EH (cell line): ENCODE measurements around the gene MT1E.
A peak's percentile ranks its signal among the peaks of the same experiment; 100 is the strongest.
"Not testable (repeated sequence)": the region's sequence is repeated elsewhere in the genome, so short reads cannot be mapped to it uniquely, and the experiment has no call there.

Source experiments
- DNase-seq: peaks from one replicate; pipeline ENCODE4 v3.0.0-alpha.2; 2015; ENCODE audit warnings: low read depth

MT1E gene

DNA sequence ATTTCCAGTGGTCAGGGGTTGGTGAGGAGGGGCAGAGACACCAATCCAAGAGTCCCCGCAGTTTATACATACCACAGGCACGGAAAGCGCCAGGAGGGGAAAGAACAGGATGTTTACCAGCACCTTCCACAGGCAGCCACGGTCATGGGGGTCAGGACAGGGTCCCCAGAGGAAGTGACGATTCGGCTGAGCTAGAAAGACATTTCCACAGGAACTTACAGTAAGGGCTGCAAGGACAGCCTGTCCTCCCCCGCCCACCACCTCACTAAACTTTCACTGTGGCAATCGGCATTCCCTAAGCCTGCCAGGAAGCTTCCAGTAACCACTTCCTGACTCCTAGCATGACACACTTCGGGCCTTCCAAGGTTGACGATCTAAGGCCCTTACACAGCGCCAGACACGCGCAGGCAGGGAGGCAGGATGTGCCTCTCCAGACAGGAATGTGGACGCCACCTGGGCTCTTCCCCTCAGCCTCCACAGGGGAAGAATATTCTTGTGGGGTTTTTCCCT, 18.4 kb upstream of the MT1E start:
- DNase-seq = peak; percentile 98

DNA sequence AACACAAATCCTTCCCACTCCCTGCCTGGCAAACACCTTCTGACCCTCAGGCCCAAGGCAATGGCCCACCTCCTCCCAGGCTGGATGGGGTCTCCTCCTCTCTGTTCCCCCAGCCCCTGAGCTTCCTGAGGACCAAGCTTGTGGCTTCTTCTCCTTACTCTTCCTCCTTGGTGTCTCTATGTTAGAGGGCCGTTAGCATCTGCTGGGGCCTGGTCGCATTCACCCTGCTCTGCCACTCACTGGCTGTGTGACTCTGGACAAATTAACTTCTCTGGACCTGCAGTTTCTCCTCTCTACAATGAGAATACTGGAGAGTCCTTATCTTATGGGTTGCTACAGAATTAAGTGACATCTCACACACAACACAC, 17.9 kb upstream of the MT1E start:
- no peak for DNase-seq

DNA sequence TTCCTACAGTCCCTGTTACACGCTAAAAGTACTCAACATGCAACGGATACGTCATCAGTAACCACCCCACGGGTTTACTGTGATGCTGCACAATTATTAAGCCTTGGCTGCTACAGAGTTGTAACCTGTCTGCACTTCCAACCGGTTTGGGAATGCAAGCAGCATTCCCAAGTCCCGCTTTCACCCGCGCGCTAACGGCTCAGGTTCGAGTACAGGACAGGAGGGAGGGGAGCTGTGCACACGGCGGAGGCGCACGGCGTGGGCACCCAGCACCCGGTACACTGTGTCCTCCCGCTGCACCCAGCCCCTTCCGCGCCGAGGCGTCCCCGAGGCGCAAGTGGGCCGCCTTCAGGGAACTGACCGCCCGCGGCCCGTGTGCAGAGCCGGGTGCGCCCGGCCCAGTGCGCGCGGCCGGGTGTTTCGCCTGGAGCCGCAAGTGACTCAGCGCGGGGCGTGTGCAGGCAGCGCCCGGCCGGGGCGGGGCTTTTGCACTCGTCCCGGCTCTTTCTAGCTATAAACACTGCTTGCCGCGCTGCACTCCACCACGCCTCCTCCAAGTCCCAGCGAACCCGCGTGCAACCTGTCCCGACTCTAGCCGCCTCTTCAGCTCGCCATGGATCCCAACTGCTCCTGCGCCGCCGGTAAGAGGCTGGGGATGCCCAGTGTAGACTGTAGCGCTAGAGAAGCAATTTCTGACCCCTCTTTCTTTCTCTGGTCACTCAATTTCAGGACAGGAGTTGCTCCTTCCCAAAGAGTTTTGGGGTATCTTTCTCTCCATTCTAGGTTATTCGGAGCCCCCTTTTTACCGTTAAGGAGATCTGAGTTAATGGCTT, 17.3 kb upstream of the MT1E start, which contains the start of gene MT2A:
Gene MT2A, plus strand, starts transcription at position 542 of the 833 bp plus-strand sequence. Its CDS starts 72 bp downstream, at position 614.
- peak; percentile 97 for DNase-seq

DNA sequence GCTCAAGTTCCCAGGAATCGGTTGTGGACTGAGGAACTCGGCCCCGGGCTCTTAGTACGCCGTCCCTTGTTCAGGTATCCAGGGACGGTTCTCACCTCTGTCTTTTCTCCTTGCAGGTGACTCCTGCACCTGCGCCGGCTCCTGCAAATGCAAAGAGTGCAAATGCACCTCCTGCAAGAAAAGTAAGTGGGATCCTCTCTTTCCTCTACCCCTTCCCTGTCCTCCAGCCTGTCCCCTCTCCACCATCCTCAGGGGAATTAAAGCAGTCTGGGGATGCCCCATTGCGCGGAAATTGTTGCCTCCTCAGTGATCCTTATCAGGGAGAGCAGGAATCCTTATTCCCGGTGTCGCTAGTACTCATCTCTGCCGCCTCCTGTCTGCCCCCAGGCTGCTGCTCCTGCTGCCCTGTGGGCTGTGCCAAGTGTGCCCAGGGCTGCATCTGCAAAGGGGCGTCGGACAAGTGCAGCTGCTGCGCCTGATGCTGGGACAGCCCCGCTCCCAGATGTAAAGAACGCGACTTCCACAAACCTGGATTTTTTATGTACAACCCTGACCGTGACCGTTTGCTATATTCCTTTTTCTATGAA, 16.6 kb upstream of the MT1E start:
- DNase-seq = peak; percentile 42

DNA sequence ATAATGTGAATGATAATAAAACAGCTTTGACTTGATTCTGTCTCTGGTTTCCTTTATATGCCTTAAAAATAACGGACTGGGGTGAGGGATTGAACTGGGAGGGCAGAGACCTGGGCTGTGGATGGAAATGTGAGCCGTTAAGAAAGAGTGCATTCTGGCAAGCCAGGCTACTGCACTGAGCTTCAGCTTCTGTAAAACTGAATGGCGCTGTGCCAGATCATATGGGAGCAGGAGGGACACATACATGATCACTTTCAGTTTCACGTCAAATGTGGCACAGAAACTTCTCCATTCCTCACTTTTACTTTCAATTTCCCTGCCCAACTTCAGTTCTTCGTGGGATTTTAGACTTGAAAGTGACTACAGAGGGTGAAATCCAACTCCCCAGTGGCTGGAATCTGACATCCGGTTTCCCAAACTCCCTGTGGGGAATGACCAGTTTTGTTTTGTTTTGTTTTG, 16.1 kb upstream of the MT1E start:
- peak; percentile 92 for DNase-seq

DNA sequence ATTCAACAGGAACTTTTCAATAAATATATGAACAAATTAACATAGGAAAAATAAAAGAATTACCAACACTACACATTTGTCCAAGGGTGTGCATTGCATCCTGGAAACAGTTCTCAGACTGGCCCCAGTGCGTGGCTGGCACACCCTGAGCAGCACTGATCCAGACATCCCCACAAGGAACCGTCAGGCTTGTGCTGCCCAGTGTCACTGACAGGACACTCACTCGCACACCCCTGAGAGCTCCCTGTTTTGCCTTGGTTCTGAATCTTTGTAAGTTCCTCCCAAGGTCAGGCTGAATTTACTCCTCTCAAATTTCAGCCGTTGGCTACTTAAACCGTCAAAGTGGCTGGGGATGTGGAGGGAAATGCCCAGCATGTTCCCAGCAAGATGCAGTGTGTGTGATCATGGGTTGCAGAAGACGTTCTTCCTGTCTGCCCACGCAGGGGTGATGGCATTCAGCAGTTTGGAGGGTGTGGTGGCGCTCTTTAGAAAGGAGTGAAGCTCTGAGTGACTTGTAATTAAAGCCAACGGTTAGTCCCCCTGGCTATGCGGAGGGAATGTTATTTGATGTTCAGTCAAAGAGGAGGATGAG, 15.5 kb upstream of the MT1E start:
- peak; percentile 89 for DNase-seq

DNA sequence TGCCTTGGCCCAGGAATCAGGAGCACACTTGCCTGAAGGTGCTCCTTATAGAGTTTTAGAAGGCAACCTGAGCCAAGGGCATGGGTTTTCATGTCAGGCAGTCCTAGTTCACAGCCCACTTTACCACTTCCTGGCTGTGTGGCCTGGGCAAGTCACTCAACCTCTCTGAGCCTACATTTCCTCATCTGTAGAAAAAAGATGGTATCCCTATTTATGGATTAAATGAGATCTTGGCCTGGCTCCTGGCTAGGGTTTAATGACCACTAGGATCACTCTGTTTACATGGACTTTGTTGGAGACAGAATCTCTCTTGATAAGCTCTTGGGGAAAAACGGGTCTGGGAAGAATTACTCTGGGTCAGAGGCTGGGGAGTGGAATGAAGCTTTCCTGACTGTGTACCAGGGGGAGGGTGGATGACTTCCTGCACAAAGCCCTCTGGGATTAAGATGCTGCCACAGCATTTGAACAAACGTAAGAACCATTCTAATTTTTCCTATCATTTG, 14.9 kb upstream of the MT1E start:
- peak; percentile 73 for DNase-seq

DNA sequence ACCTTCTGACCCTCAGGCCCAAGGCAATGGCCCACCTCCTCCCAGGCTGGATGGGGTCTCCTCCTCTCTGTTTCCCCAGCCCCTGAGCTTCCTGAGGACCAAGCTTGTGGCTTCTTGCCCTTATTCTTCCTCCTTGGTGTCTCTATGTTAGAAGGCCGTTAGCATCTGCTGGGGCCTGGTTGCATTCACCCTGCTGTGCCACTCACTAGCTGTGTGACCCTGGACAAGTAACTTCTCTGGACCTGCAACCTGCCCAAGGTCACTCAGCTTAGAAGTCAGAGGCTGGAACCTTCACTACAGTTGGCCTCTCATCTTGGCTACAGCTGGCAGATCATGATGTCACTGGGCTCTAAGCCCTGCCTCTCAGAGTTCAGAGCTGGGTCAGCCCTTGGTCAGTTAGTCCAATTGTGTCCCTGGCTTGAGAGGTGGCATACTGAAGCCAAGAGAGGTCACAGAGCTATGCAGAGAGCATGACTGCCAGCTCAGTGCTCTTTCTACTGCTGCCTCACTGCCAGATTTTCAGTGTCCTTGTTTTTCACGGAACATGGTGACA, 14.2 kb upstream of the MT1E start:
- DNase-seq = peak; percentile 64

DNA sequence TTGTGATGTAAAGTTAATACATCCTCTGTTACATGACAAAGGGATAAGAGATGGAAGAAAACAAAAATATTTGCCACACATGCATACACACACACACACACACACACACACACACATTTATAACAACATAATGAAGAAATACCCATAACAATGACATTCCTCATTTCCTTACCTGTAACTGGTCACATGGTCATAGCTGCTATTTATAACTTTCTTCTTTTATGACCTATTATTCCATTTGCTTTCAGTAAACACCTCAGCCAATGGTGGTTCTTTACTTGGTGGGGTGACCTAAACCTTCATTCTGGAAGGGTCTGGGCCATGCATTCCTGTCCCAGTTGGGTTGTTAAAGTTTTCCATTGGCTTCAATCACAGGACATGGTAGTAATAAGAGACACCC, 11.9 kb upstream of the MT1E start:
- DNase-seq = no peak

DNA sequence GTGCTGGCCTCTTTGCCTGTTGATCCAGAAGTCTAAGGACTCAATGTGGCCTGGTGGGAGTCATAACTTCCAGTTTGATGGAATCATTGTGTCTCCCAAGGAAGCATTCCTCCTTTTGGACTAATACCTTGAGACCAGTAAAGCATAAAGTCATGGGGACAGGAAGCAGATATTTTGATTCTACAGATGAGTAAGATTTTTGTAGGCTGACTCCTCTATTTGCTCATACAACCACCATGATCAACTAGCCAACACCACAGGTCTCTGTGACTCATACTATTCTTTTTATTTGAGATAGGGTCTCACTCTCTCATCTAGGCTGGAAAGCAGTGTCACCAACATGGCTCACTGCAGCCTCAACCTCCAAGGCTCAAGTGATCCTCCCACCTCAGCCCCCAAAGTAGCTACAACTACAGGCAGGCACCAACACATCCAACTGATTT, 11.0 kb upstream of the MT1E start:
- DNase-seq = peak; percentile 85

DNA sequence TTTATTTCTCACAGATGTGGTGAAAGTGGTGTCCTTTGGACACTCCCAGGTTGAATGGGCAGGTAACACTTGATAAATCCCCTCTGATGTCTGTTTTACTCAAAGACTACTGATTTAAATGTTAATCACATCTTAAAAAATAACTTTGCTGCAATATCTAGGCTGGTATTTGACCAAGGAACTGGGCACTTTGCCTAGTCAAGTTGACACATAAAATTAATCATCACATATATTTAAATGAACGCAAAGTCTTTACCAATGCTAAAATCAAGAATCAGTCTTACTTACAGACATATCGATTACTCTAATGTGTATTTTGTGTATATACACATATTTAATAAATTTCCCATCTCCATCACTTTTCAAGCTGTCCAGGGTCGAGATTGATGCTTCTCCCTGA, 10.2 kb upstream of the MT1E start:
- DNase-seq = peak; percentile 70

DNA sequence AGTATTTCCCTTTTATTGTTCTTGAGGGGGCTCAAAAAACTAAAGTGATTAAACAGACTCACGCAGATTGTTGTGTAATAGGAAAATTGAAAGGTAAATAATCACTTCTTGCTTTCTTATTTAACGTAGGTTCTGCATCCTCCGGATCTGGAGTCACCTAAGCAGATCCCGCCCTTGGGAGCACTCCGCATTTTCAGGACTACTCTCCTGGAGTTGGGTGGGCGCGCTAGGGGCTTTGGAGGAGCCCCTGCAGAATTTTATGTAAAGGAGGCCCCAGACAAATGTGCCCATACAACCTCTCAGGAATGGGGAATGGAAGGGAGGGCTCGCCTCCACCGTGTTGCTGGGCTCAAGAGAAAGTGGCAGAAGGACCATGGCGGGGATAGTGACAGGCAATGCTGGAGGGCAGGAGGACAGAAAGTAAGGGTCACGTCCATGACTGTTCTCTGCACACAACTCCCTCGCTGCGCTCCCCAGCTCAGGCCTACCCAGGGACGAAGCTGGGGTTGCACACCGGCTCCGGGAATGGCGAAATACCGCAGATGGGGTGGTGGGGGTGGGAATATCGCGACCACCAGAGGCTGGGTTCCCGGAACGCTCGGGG, 8.9 kb upstream of the MT1E start:
- DNase-seq = no peak

DNA sequence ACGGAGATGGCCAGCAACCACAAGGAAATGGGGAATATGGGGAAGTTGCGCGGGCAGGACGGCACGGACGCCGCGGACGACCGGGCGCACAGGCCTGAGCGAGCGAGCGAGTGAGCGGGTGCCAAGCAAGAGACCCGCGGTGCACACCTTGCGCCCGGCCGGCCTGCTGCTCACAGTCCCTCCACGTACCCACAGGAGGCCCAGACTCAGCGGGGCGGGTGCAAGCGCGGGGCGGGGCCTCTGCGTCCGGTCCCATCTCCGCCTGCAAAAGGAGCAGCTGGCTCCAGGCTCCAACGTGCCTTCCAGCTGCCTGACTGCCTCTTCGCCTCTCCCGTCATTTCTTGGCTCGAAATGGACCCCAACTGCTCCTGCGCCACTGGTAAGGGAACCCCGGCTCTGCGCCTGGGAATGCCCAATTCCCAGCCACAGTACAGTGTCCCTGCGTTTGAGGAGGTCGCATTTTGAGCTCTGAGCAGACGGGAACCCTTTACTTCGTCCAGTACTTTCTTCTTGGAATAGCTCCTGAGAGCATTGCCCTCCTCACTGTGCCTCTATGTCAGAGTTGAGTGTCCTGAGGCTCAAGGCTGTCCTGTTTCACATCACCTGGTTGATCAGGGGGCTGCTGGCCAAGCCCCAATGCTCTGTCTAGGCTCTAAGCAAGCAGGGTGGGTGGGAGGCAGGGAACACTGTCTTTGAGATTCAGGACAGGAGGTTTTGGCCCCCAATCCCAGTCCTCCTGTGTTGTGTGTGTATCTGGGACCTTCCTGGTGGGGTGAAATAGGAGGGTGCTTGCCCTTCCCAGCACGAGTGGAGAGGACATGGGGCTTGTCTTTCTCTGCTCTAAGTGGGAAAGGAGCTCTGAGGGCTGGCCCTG, 8.1 kb upstream of the MT1E start:
- DNase-seq = peak; percentile 73

DNA sequence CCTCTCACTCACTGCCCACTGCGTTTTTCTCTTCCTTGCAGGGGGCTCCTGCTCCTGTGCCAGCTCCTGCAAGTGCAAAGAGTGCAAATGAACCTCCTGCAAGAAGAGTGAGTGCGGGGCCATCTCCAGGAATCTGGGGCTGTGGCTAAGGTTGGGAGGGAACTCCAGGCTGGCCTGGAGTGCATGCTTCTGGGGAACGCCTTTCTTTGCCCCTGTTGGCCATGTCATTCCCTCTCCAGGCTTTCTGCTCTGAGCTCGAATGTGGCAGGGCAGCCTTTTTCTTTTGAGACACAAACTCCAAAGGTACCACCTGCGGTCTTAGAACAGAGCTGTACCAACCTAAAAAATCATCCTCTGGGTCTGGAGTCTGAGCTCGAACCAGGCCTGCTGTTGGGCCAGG, 7.4 kb upstream of the MT1E start:
- no peak for DNase-seq

DNA sequence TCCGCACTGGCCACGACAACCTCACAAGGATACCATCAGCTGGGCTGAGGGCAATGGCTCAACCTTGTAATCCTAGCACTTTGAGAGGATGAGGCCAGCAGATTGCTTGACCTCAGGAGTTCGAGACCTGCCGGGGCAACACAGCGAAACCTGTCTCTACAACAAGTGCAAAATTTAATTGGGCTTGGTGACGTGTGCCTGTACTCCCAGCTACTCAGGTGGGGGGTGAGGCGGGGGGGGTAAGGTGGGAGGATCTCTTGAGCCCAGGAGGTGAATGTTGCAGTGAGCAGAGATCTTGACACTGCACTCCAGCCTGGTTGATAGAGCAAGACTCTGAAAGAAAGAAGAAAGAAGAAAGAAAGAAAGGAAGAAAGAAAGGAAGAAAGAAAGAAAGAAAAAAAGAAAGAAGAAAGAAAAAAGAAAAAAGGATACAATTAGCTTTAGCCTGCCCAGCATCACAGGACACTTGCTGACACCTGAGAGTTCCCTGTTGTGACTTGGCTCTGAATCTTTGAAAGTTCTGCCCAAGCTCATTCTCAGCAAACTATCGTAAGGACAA, 5.2 kb upstream of the MT1E start:
- no peak for DNase-seq

DNA sequence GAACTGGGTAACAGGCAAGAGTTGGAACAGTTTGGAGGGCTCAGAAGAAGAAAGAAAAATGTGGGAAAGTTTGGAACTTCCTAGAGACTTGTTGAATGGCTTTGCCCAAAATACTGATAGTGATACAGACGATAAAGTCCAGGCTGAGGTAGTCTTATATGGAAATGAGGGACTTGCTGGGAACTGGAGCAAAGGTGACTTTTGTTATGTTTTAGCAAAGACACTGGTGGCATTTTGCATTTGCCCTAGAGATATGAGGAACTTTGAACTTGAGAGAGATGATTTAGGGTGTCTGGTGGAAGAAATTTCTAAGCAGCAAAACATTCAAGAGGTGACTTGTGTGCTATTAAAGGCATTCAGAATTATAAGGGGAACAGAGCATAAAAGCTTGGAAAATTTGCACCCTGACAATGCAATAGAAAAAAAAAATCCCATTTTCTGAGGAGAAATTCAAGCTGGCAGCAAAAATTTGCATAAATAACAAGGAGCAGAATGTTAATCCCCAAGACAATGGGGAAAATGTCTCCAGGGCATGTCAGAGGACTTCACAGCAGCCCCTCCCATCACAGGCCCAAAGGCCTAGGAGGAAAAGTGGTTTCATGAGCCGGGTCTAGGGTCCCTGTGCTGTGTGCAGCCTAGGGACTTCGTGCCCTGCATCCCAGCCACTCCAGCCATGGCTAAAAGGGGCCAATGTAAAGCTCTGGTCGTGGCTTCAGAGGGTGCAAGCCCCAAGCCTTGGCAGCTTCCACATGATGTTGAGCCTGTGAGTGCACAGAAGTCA, 3.7 kb upstream of the MT1E start:
- not testable (repeated sequence) for DNase-seq

DNA sequence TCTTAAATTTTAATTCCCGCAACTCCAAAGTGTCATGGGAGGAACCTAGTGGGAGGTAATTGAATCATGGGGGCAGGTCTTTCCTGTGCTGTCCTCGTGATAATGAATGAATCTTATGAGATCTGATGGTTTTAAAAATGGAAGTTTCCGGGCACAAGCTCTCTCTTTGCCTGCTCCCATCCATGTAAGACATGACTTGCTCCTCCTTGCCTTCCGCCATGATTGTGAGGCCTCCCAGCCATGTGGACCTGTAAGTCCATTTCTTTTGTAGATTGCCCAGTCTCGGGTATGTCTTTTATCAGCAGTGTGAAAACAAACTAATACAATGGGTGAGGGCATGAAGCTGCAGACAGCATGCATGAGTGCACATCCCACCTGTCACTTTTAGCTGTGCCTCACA, 2.4 kb upstream of the MT1E start:
- not testable (repeated sequence) for DNase-seq

DNA sequence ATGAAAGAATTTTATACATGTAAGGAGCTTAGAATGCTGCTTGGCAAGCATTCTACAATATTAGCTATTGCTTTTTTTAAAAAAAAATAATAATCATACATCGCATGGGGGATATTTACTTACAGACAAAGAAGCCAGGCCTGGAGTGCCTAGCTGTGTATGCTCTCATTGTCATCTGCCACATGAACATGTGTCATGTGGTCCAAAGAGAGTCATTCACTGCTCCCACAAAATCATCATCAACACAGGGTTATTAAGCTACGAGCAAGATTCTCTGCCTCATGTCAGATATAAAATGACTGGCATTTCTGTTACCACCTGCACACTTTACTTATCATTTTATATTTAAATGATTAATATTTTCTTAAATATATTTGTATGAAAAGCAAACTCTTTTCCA, 1.9 kb upstream of the MT1E start:
- no peak for DNase-seq

DNA sequence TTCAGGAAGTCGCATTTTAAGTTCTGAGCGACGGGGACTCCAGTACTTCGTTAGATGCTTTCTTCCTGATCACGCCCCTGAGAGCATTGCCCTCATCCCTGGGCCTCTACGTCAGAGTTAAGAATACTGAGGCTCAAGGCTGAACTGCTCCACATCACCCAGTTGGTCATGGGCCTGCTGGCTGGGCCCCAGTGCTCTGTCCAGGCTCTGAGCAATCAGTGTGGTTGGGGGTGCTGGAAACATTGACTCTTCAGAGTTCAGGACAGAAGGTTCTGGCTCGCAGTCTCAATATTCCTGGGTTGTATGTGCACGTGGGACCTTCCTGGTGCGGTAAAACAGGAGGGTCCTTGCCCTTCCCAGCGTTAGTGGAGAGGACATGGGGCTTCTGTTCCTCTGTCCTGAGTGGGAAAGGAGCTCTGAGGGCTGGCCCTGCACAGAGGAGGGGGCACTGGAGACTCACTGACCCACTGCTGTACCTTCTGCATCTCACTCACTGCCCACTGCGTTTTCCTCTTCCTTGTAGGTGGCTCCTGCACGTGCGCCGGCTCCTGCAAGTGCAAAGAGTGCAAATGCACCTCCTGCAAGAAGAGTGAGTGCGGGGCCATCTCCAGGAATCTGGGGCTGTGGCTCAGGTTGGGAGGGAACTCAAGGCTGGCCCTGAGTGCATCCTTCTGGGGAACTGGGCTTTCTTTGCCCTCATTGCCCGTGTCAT, 518 bp downstream of the MT1E start:
- DNase-seq = peak; percentile 76
